Fibroblast of the conjunctiva (primary cell): ENCODE measurements around the gene MBNL2.
A peak's percentile ranks its signal among the peaks of the same experiment; 100 is the strongest.

ENCODE experiments used
- DNase-seq: peaks from one replicate; pipeline ENCODE4 v3.0.0-alpha.2; 2010; ENCODE audit warnings: low read depth

Gene MBNL2

DNA sequence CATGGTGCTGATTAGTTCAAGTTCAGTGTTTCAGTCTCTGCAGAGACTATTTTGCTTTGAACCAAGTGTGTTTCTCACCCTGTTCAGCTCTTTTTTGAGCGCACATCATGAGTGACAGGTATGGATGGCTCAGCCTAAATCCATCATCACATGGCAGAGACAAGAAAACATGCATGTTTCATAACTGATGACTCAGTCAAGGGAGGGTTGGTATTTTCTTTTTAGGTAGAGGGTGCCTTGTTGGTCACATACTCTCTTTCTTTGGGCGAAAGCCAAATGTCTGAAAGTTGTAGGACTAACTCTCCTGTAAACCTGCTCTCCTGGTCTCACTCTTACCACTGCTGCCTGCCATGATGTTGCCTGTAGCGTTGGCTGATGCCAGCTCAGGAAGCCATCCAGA lies 163.7 kb downstream of the MBNL2 start:
- no peak for DNase-seq

GRCh38 chr13:97386801-97387484 lies 164.8 kb downstream of the MBNL2 start:
- DNase-seq: no peak

DNA sequence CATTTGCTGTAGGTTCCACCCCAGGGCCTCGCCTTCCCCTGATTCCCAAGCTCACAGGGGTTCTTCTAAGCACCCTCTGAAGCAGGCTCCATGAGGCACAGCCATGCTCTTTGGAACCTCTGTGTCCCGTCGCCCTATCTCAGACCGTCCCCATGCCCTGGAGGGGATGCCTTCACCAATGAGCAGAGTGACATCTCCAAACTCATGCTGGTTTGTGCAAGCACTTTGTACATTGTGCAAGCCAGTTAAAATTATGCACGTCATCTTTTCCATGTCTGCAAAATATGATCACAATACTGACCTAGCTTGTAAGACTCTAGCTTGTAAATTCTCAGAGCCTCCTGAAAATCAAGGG lies 165.3 kb downstream of the MBNL2 start:
- DNase-seq: no peak

- DNase-seq: no peak
Observed at GRCh38 chr13:97387890-97388289, 165.8 kb downstream of the MBNL2 start.

- DNase-seq: no peak
Observed at GRCh38 chr13:97388373-97388772, 166.2 kb downstream of the MBNL2 start.

DNA sequence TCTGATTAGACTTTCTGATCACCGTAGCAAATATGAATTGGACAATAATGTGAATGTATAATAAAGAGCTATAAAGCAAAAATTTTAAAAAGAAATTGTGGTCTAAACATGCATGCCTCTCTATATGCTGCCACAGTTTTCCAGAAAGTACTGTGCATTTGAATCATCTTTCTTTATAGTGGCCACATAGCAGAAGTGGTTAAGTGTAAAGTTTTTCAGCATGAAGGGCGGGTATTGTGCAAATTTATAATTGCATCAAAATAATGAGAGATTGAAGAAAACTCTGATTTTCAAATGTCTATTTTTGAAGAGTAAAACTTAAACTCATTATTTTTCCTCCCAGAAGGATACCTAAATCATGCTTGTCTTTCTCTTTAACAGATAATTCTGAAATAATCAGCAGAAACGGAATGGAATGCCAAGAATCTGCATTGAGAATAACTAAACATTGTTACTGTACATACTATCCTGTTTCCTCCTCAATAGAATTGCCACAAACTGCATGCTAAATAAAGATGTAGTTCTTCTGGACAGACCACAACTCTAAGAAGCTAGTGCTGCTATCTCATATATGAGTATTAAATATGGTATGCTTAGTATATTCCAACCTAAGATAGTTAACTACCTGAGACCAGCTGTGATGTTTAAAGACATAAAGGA lies 168.9 kb downstream of the MBNL2 start:
- no peak for DNase-seq

DNA sequence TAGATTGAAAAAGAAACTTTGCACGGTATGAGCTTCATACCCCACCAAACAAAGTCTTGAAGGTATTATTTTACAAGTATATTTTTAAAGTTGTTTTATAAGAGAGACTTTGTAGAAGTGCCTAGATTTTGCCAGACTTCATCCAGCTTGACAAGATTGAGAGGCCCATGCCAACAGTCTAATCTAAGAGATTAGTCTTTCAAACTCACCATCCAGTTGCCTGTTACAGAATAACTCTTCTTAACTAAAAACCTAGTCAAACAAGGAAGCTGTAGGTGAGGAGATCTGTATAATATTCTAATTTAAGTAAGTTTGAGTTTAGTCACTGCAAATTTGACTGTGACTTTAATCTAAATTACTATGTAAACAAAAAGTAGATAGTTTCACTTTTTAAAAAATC lies 169.9 kb downstream of the MBNL2 start:
- DNase-seq: no peak

DNA sequence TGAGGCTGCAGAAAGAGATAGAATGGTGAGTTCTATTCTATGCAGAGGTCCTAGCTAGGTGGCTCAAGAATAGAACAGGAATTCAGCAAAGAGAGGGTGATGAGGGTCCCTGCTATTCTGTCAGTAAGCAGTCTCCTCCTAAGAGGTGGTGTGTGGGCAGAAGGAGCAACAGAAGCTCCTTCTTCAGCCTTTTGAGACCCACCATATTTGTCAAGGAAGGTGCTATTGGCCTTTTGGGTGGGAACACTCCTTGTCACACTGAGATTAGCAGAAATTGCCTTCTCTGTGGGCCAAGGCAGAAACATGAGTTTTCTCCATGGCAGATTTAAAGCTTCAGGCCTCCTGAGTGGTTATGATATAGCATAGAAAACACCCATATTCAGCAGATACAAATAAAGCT lies 172.4 kb downstream of the MBNL2 start:
- no peak for DNase-seq

DNA sequence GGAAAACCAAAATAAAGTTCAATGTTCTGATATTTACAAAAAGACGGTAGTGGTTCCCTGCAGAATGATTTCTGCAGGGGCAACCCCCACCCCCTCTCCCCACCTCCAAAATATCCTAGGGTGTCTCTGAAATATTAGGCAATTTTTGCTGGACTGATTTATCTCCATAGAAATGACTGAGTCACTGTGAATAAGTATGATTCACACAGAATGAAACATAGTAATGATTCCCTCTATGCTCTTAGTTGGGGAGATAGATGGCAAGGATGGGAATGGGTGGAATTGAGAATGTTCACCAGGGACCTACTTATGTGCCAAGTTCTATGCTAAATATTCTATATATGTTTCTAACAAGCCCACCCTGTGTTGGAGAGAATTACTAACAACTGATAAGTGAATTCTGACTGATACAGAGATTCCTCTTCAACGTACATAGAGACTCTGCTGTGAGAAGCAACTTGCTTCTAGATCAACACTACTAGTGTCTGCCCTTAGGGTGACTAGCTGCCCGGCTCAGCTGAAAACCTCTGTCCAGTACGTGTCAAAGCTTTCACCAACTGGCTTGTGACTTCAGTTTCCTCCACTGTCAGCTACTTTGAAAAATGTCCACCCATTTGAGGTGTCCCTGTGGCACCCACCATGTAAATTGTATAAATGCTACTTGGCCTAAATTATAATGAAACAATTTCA lies 173.5 kb downstream of the MBNL2 start:
- peak; percentile 1 for DNase-seq

- no peak for DNase-seq
Observed at GRCh38 chr13:97397267-97397666, 175.1 kb downstream of the MBNL2 start.

GRCh38 chr13:97401421-97401820 lies 179.3 kb downstream of the MBNL2 start:
- no peak for DNase-seq

GRCh38 chr13:97403893-97404750 lies 182.0 kb downstream of the MBNL2 start:
- no peak for DNase-seq

GRCh38 chr13:97407540-97407939 lies 185.4 kb downstream of the MBNL2 start:
- DNase-seq: no peak

DNA sequence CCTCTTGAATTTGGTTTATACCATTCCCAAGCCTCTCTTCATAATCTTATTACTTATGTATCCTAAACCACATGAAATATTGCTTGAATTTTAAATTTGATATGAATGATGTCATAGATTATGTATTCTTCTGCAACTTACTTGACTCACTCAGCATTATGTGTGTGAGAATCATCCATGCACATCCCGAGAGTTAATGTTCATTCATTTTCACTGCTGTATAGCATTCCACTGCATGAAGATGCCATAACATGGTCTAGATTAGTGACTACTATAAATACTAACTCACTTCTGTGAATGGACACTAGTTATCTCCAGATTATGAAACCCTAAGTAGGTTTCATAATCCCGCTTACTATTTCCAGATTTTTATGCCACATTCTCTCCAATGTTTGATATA lies 186.8 kb downstream of the MBNL2 start:
- no peak for DNase-seq

DNA sequence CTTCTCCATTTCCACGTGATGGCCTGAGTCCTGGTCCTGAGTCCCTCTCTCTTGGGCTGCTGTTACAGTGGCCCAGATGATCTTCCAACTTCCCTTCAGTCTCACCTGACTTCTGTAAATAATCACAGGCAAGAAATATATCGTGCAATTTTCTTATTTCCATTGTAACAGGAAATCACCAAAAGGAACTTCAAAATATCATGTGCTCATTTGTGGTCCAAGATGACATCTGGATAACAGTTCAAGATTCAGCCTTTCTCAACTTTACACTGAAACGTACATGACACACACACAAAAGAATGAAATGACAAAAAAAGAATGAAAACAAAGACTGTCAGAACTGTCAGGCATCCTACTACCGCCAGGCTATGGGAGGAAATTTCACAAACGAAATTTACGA lies 189.9 kb downstream of the MBNL2 start:
- DNase-seq: no peak

GRCh38 chr13:97413694-97414093 lies 191.6 kb downstream of the MBNL2 start:
- no peak for DNase-seq

DNA sequence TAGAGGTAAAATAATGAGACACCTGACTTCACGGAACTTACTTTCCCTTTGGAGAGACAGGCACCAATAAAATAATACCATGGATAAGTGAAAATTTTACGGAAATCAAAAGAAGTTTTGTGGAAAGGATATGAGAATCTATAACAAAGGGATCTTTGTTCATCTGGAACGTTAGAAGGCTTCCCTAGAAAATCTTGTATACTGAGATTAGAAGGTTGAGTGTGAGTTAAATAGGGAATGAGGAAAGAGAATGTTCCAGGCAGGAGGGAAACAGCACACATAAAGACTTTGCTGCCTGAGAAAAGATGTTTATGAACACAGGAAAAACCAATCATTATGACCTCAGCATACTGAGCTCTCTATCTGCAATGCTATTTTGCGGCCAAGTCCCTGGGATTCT lies 192.3 kb downstream of the MBNL2 start:
- DNase-seq: no peak

- DNase-seq: no peak
Observed at GRCh38 chr13:97417698-97418097, 195.6 kb downstream of the MBNL2 start.

GRCh38 chr13:97422118-97423054 lies 200.3 kb downstream of the MBNL2 start:
- no peak for DNase-seq

GRCh38 chr13:97423300-97424045 lies 201.3 kb downstream of the MBNL2 start:
- no peak for DNase-seq

DNA sequence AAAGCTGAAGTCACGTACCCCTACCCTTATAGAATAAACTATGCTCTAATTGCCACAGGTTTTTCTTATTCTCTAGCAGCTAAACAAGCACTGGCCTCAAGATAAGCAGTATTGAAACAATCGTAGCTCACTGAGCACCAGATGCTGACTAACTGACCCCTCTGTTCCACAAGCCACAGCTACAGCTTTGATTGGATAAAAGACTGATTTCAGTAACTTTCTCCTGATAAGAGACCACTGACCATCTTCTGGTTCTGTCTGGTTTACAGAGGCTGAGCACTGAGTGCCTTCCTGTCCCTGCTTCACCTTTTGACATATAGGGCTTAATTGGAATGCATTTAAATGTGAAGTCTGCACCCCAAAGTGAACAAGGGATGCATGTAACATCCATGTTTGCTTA lies 203.5 kb downstream of the MBNL2 start:
- no peak for DNase-seq
